ENCODE data around the gene GTF2IRD1.
"Not testable (repeated sequence)": the region's sequence is repeated elsewhere in the genome, so short reads cannot be mapped to it uniquely, and the experiment has no call there.

GTF2IRD1 gene

GRCh38 chr7:74633451-74633921 lies 179.8 kb downstream of the GTF2IRD1 start:
- Histone ChIP-seq H3K9me3 (ENCODE audit: control insufficient read depth, insufficient read depth, low read length) (no peaks in the 10 kb centered on the region), H3K36me3 (ENCODE audit: control insufficient read depth, low read length) (no peaks in the 10 kb centered on the region), H3K4me2 (ENCODE audit: low read length) (no peak overlapping the region), H3K4me3 (ENCODE audit: low read length) (no peak overlapping the region), H3K79me2 (ENCODE audit: control insufficient read depth, low read length) (no peaks in the 10 kb centered on the region), H3K27me3 (ENCODE audit: control insufficient read depth, low read length) (no peaks in the 10 kb centered on the region), H3K4me1 (ENCODE audit: control insufficient read depth, low read length) (peaks cover 5% of the 10 kb centered on the region), H3F3A (ENCODE audit: control insufficient read depth, insufficient read depth) (no peaks in the 10 kb centered on the region), H4K20me1 (ENCODE audit: control insufficient read depth, insufficient read depth, low read depth, low read length) (no peaks in the 10 kb centered on the region), H3K27ac (ENCODE audit: low read depth, low read length) (no peak overlapping the region), H3K9me2 (replicated peaks; ENCODE audit: control insufficient read depth, low read length) (no peaks in the 10 kb centered on the region)
- TF ChIP-seq CTCF (IDR thresholded peaks at IDR 0.05; ENCODE audit: low read depth, low read length, poor library complexity, severe bottlenecking) (no peak), EZH2phosphoT487 (IDR thresholded peaks at IDR 0.05; ENCODE audit: borderline replicate concordance, low read length) (no peak)

- H3K4me1 ChIP-seq (ENCODE audit: control insufficient read depth, low read length) = peaks cover 16% of the 10 kb centered on the region
- no peaks in the 10 kb centered on the region for H3K9me3 ChIP-seq (ENCODE audit: control insufficient read depth, insufficient read depth, low read length)
- no peaks in the 10 kb centered on the region for H3K36me3 ChIP-seq (ENCODE audit: control insufficient read depth, low read length)
- H3K4me2 ChIP-seq (ENCODE audit: low read length) = no peak overlapping the region
- no peak for TF ChIP-seq CTCF (IDR thresholded peaks at IDR 0.05; ENCODE audit: low read depth, low read length, poor library complexity, severe bottlenecking)
- TF ChIP-seq EZH2phosphoT487 (IDR thresholded peaks at IDR 0.05; ENCODE audit: borderline replicate concordance, low read length) = no peak
- H3K9me2 ChIP-seq (replicated peaks; ENCODE audit: control insufficient read depth, low read length) = no peaks in the 10 kb centered on the region
- peaks cover 4% of the 10 kb centered on the region; the same call in 1 of the 2 replicates for H3F3A ChIP-seq (ENCODE audit: control insufficient read depth, insufficient read depth)
- no peaks in the 10 kb centered on the region for H3K27me3 ChIP-seq (ENCODE audit: control insufficient read depth, low read length)
- H3K79me2 ChIP-seq (ENCODE audit: control insufficient read depth, low read length) = no peaks in the 10 kb centered on the region
- no peaks in the 10 kb centered on the region for H4K20me1 ChIP-seq (ENCODE audit: control insufficient read depth, insufficient read depth, low read depth, low read length)
- H3K4me3 ChIP-seq (ENCODE audit: low read length) = no peak overlapping the region
- no peak overlapping the region for H3K27ac ChIP-seq (ENCODE audit: low read depth, low read length)
These were observed 184.0 kb downstream of the GTF2IRD1 start for GRCh38 chr7:74637745-74638144.

GRCh38 chr7:74650055-74650454 lies 196.3 kb downstream of the GTF2IRD1 start:
- H3K4me1 ChIP-seq (ENCODE audit: control insufficient read depth, low read length) = peaks cover 49% of the 10 kb centered on the region
- H3K36me3 ChIP-seq (ENCODE audit: control insufficient read depth, low read length); H3K79me2 ChIP-seq (ENCODE audit: control insufficient read depth, low read length); H3K27me3 ChIP-seq (ENCODE audit: control insufficient read depth, low read length); H3K9me3 ChIP-seq (ENCODE audit: control insufficient read depth, insufficient read depth, low read length); H3K9me2 ChIP-seq (replicated peaks; ENCODE audit: control insufficient read depth, low read length); H4K20me1 ChIP-seq (ENCODE audit: control insufficient read depth, insufficient read depth, low read depth, low read length): not testable (repeated sequence)
- H3K27ac ChIP-seq (ENCODE audit: low read depth, low read length) = peak overlapping the region; percentile 66
- H3F3A ChIP-seq (ENCODE audit: control insufficient read depth, insufficient read depth) = peaks cover 12% of the 10 kb centered on the region
- H3K4me2 ChIP-seq (ENCODE audit: low read length) = peak overlapping the region; percentile 62
- peak overlapping the region; percentile 59 for H3K4me3 ChIP-seq (ENCODE audit: low read length)

GRCh38 chr7:74650493-74651132 lies 196.9 kb downstream of the GTF2IRD1 start:
- H3K79me2 ChIP-seq (ENCODE audit: control insufficient read depth, low read length); H3K27me3 ChIP-seq (ENCODE audit: control insufficient read depth, low read length); H4K20me1 ChIP-seq (ENCODE audit: control insufficient read depth, insufficient read depth, low read depth, low read length); H3K9me2 ChIP-seq (replicated peaks; ENCODE audit: control insufficient read depth, low read length); H3K36me3 ChIP-seq (ENCODE audit: control insufficient read depth, low read length); H3K9me3 ChIP-seq (ENCODE audit: control insufficient read depth, insufficient read depth, low read length): not testable (repeated sequence)
- H3K4me2 ChIP-seq (ENCODE audit: low read length) = peak overlapping the region; percentile 62
- H3K4me3 ChIP-seq (ENCODE audit: low read length) = peak overlapping the region; percentile 59
- peak overlapping the region; percentile 66 for H3K27ac ChIP-seq (ENCODE audit: low read depth, low read length)
- peaks cover 16% of the 10 kb centered on the region for H3F3A ChIP-seq (ENCODE audit: control insufficient read depth, insufficient read depth)
- H3K4me1 ChIP-seq (ENCODE audit: control insufficient read depth, low read length) = peaks cover 49% of the 10 kb centered on the region

GRCh38 chr7:74651133-74651504 lies 197.4 kb downstream of the GTF2IRD1 start:
- Histone ChIP-seq H3K4me3 (ENCODE audit: low read length) (peak overlapping the region; percentile 59), H3K27ac (ENCODE audit: low read depth, low read length) (peak overlapping the region; percentile 66), H3K4me1 (ENCODE audit: control insufficient read depth, low read length) (peaks cover 50% of the 10 kb centered on the region), H3K4me2 (ENCODE audit: low read length) (peak overlapping the region; percentile 62), H3F3A (ENCODE audit: control insufficient read depth, insufficient read depth) (peaks cover 16% of the 10 kb centered on the region)
- H3K36me3 ChIP-seq (ENCODE audit: control insufficient read depth, low read length); H3K9me2 ChIP-seq (replicated peaks; ENCODE audit: control insufficient read depth, low read length); H4K20me1 ChIP-seq (ENCODE audit: control insufficient read depth, insufficient read depth, low read depth, low read length); H3K9me3 ChIP-seq (ENCODE audit: control insufficient read depth, insufficient read depth, low read length); H3K79me2 ChIP-seq (ENCODE audit: control insufficient read depth, low read length); H3K27me3 ChIP-seq (ENCODE audit: control insufficient read depth, low read length): not testable (repeated sequence)

All from DOHH2 (cell line).